Left lung (tissue), 14 donors: ENCODE results near the gene CETP. TPM values are rescaled to one million over a fixed set of nuclear protein-coding genes. Genes with fewer than 3 reads are reported as not detected.

Experiments
- ATAC-seq: fragments of 200-7000 bp; cut with Tn5 transposase; one replicate; pipeline ENCODE4 v1.9.1; 2020; ENCODE audit warnings: moderate library complexity
- DNase-seq, 4 donors: peaks; one replicate each; pipeline ENCODE4 v3.0.0-alpha.2; 2013 to 2020
- H3K27ac ChIP-seq, 2 donors: fragments of 200-600 bp; sonication (generic) in 1 of 2; one replicate each; pipeline versions ENCODE4 v1.5.0 to v1.8.0; 2020 to 2021
- H3K27me3 ChIP-seq, 2 donors: fragments of 200-600 bp; sonication (generic) in 1 of 2; one replicate each; pipeline versions ENCODE4 v1.5.0 to v1.8.0; 2020 to 2021
- H3K36me3 ChIP-seq, 2 donors: fragments of 200-600 bp; sonication (generic) in 1 of 2; one replicate each; pipeline versions ENCODE4 v1.5.0 to v1.8.0; 2020 to 2021
- H3K4me1 ChIP-seq, 2 donors: fragments of 200-600 bp; one replicate each; pipeline ENCODE4 v1.8.0; 2021
- H3K4me3 ChIP-seq, 2 donors: fragments of 200-600 bp; sonication (generic) in 1 of 2; one replicate each; pipeline versions ENCODE4 v1.5.0 to v1.8.0; 2020 to 2021; ENCODE audit warnings: mild to moderate bottlenecking in 1 of 2
- H3K9me3 ChIP-seq, 2 donors: fragments of 200-600 bp; sonication (generic) in 1 of 2; one replicate each; pipeline versions ENCODE4 v1.5.0 to v1.8.0; 2020 to 2021
- CTCF ChIP-seq, 2 donors: fragments of 200-600 bp; sonication (generic) in 1 of 2; IDR thresholded peaks; one replicate each; pipeline versions ENCODE4 v1.5.0 to v1.8.0; 2021; ENCODE audit warnings: antibody characterized with exemption in 2 of 2
- intact Hi-C, 2 donors: fragments of 100-400 bp; cut with DNase I; formaldehyde crosslinking; loops; one replicate each; pipeline versions ENCODE4 v1.11.2 to v1.14.2; 2022
- long read RNA-seq, 12 donors: library from polyadenylated mRNA in 2 of 12; unstranded in 2 of 12; transcript quantifications; one replicate each; pipeline ENCODE4 v2.0.0 and lab custom pipeline, GENCODE V29; 2019 to 2026
- polyA plus RNA-seq, 6 donors: library from polyadenylated mRNA; unstranded; fragments of 120-200 nt; gene quantifications; one replicate each; pipeline ENCODE4 v1.2.1, GENCODE V29; 2013; ENCODE audit not compliant: insufficient read length in 6 of 6
- total RNA-seq, 2 donors: library from RNA; stranded (reverse); fragmentation: NEBNext Ultra II Directional; extraction: Animal tissue kit (Norgen Biotek cat#: 25700); gene quantifications; one replicate each; pipeline ENCODE4 v1.2.1, GENCODE V29; 2021
- donor health status: DM: no; HTN: yes; CAD: no.
- donor health status: DM: no; HTN: no; CAD: no.

CETP gene
- under 1 TPM; 0.58 to 0.82 TPM for total RNA-seq
- polyA plus RNA-seq, result 10 to 100 TPM; 11.8 to 15.2 (median 13.9) TPM
- long read RNA-seq, donor 1, transcript CETP-201 (16 exons, 1,791 nt), result major isoform, 5 of 7 reads
- long read RNA-seq, donor 1, partial matches to known transcripts, result 0 of 7 reads
- long read RNA-seq, donor 1, other reads (novel, unspliced or antisense), result 0 of 7 reads
- long read RNA-seq, donor 2, partial matches to known transcripts, result 0 of 4 reads
- long read RNA-seq, donor 2, other reads (novel, unspliced or antisense), result 0 of 4 reads
- long read RNA-seq, donor 3, transcript CETP-201 (16 exons, 1,791 nt), result major isoform, 5 of 5 reads
- long read RNA-seq, donor 3, partial matches to known transcripts, result 0 of 5 reads
- long read RNA-seq, donor 3, other reads (novel, unspliced or antisense), result 0 of 5 reads
- long read RNA-seq, donor 4, partial matches to known transcripts, result 1 of 3 reads
- long read RNA-seq, donor 4, other reads (novel, unspliced or antisense), result 0 of 3 reads
- long read RNA-seq, donor 5, partial matches to known transcripts, result 0 of 4 reads
- long read RNA-seq, donor 5, other reads (novel, unspliced or antisense), result 0 of 4 reads
- long read RNA-seq, donor 6, partial matches to known transcripts, result 0 of 2 reads
- long read RNA-seq, donor 6, other reads (novel, unspliced or antisense), result 0 of 2 reads
- long read RNA-seq, donor 7, result 0 reads
- long read RNA-seq, donor 8, partial matches to known transcripts, result 0 of 1 reads
- long read RNA-seq, donor 8, other reads (novel, unspliced or antisense), result 0 of 1 reads
- long read RNA-seq, donor 9, result 0 reads
- long read RNA-seq, donor 10, partial matches to known transcripts, result 0 of 6 reads
- long read RNA-seq, donor 10, other reads (novel, unspliced or antisense), result 1 of 6 reads
- long read RNA-seq, donor 11, result 0 reads
- long read RNA-seq, donor 12, partial matches to known transcripts, result 0 of 3 reads
- long read RNA-seq, donor 12, other reads (novel, unspliced or antisense), result 0 of 3 reads

DNA sequence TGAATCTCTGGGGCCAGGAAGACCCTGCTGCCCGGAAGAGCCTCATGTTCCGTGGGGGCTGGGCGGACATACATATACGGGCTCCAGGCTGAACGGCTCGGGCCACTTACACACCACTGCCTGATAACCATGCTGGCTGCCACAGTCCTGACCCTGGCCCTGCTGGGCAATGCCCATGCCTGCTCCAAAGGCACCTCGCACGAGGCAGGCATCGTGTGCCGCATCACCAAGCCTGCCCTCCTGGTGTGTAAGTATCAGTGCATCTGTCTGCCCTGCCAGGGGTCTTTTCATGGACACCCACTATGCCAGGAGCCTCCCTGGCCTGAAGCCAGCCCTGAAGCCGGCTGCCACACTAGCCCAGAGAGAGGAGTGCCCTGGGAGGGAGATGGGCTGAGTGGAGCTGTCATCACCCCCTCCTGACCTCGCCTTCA, at the start of gene CETP:
CETP (plus strand) TSS at position 100 of the 431 bp plus-strand sequence; CDS start at position 130, 30 bp downstream.
- ATAC-seq (no peak), DNase-seq (no peak)
- intact Hi-C loops, result no loop called here
- Histone ChIP-seq H3K4me3 (no peak within 1 kb of the TSS), H3K27me3 (no peaks in the 10 kb centered on the region), H3K36me3 (no peaks in the 10 kb centered on the region), H3K9me3 (no peaks in the 10 kb centered on the region), H3K27ac (peak within 1 kb of the TSS in 1 of 2 donors; percentile 18), H3K4me1 (peaks cover 0 to 46% of the 10 kb centered on the region in 2 donors)
- TF ChIP-seq CTCF (IDR thresholded peaks at IDR 0.05), result no peak

DNA sequence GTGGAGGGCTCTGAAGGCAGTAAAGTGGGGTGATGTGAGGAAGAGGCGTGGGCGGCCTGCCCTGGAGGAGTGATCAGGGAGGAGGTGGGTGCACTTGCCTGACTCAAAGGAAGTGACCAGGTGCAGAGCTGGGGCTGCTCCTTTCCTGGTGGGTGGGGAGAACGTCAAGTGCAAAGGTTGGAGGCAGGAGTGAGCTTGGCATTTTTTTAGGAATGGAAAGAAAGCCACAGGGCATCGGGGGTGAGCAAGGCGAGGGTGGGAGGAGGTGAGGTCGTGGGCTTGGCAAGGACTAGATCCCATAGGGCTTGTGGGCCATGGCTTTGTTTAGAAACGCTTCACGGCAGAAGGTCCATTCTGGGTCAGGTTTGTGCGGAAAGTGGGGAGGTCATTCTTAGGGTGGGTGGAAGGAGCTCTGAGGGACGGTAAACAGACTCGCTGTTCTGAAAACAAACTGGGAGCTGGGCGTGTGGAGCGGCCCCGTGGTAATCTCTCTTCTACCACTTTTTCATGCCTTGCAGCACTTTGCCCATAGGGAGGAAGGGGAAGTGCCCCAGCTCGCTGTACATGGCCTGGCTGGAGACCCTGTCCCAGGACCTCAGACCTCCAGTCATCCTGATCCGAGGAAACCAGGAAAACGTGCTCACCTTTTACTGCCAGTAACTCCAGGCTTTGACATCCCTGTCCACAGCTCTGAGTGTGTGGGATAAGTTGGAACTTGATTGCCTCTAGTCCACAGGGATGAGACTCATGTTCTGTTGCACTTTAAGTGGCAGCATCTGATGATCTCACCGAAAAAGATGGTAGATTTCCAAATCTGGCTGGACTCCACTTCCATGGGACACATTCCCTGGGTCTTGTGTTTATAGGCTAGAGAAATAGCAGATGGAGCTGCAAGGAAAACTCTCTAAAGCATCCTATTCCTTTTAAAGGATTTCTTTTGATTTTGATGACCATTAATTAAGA, 48.7 kb upstream of the CETP start:
- Histone ChIP-seq H3K4me3 (no peak overlapping the region), H3K4me1 (peaks cover 8 to 57% of the 10 kb centered on the region in 2 donors), H3K27ac (no peak overlapping the region), H3K36me3 (no peaks in the 10 kb centered on the region), H3K27me3 (no peaks in the 10 kb centered on the region), H3K9me3 (no peaks in the 10 kb centered on the region)
- no peak for TF ChIP-seq CTCF (IDR thresholded peaks at IDR 0.05)
- intact Hi-C loops, result no loop called here
- DNase-seq (no peak), ATAC-seq (no peak)

DNA sequence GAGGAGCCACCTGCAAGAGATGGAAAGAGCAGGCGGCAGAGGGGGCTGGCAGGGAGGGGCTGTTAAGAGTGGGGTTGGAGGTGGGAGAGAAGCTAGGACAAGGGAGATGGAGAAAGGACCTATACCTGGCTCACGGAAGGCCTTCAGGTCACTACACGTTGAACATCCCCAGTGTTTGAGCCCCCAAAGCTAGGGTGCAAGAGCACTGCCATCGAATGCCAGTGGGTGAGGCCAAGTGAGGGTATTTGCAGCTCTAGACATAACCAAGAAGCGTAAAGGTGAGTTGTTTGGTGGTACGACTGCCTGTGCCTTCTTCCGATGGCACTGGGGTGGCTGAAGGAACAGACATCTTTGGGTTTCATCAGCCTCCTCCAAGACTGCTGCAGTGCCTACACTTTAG, 46.9 kb upstream of the CETP start:
- intact Hi-C loops, result no loop called here
- DNase-seq (no peak), ATAC-seq (no peak)
- Histone ChIP-seq H3K4me3 (no peak overlapping the region), H3K27me3 (no peaks in the 10 kb centered on the region), H3K36me3 (no peaks in the 10 kb centered on the region), H3K4me1 (peaks cover 8 to 55% of the 10 kb centered on the region in 2 donors), H3K27ac (peak overlapping the region in 1 of 2 donors; percentile 33), H3K9me3 (no peaks in the 10 kb centered on the region)
- no peak for TF ChIP-seq CTCF (IDR thresholded peaks at IDR 0.05)

DNA sequence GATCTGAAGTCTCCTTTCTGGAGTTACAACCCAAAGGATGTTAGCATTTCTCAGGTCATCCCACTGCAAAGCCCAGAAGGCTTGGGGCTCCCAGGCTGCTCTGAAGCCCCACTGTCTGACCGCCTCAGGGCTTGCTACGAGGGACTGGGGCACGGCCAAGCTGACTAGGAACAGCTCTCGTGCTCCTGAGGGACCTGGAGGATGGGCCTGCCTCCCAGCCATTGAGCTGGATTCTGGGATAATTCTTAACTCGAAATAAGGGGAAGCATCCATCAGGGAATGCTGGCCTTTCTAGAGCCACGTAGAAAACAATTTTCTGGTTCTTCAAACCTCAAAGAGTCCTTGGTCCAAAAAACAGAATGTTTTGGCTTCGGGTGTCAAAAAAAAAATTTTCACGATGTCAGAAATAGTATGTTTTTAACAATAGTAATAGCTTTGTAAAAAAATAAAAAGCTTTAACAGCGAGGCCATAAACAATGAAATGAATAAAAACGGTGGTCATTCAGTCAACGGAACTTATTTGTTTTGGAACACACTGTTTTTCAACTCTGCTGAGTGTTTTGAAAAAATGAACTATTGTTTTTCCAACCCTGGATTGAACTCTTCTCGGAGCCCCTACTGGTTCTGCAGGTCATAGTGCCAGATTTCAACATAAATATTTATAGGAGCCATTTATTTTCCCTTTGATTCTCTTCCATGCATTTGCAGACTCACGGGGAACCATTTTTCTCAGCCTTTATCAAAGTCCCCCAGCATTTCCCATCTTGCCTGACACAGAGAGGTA, 46.2 kb upstream of the CETP start:
- Histone ChIP-seq H3K4me1 (peaks cover 8 to 48% of the 10 kb centered on the region in 2 donors), H3K4me3 (no peak overlapping the region), H3K27me3 (no peaks in the 10 kb centered on the region), H3K27ac (peak overlapping the region in 1 of 2 donors; percentile 33), H3K9me3 (no peaks in the 10 kb centered on the region), H3K36me3 (no peaks in the 10 kb centered on the region)
- DNase-seq, result peak in 1 of 4 donors; percentile 23
- TF ChIP-seq CTCF (IDR thresholded peaks at IDR 0.05), result no peak
- ATAC-seq, result no peak
- intact Hi-C loops, result no loop called here
